ENCODE data around the gene PPIL1. TPM values are rescaled to one million over a fixed set of nuclear protein-coding genes. Genes with fewer than 3 reads are reported as not detected.

Gene PPIL1
- total and polyA plus RNA-seq, 2 of the 13 experiments (the other 11 are each of a cell fraction or from before 2014, with no cell fraction given), result 74.2 to 144 TPM

DNA sequence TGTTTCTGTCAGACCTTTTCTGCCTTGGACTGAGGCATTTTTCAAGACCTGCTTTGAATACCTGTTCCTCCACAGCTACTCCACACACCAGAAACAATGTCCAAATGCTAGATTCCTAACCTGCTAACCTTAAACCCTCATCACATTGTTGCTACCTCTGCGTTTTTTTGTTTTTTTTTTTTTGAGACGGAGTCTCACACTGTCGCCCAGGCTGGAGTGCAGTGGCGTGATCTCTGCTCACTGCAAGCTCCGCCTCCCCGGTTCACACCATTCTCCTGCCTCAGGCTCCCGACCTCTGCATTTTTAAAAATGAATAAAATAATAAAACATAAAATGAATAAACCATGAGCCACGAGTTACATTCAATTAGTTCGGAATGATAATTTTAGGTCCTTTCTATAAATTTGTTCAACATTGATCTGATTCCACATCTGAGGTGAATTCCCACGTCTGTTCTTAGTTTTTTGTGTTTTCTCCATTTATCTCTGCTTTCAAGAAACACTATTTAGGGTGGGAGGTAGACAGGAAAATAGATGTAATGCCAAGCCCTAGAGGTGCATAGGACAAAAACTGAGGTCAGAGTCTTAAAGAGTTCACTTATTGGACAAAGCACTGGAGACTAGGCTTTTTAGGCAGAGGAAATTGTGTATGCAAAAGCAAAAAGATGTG is 12.5 kb upstream of the PPIL1 start (continued):
- TF ChIP-seq, protein P1, sequence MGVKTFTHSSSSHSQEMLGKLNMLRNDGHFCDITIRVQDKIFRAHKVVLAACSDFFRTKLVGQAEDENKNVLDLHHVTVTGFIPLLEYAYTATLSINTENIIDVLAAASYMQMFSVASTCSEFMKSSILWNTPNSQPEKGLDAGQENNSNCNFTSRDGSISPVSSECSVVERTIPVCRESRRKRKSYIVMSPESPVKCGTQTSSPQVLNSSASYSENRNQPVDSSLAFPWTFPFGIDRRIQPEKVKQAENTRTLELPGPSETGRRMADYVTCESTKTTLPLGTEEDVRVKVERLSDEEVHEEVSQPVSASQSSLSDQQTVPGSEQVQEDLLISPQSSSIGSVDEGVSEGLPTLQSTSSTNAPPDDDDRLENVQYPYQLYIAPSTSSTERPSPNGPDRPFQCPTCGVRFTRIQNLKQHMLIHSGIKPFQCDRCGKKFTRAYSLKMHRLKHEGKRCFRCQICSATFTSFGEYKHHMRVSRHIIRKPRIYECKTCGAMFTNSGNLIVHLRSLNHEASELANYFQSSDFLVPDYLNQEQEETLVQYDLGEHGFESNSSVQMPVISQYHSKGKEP (CRISPR knock-in tag; IDR thresholded peaks at IDR 0.05), result no peak
- no peak for TF ChIP-seq ZKSCAN1 (IDR thresholded peaks at IDR 0.05; ENCODE audit: low read length)
- no peak for TF ChIP-seq RARA (CRISPR knock-in tag; IDR thresholded peaks at IDR 0.05)
- TF ChIP-seq IKZF4 (CRISPR knock-in tag; IDR thresholded peaks at IDR 0.05; ENCODE audit: borderline replicate concordance, low read depth, not compliant biosample characterization), result no peak
- TF ChIP-seq ZNF264 (CRISPR knock-in tag; IDR thresholded peaks at IDR 0.05), result no peak
- TF ChIP-seq ZNF780A (CRISPR knock-in tag; IDR thresholded peaks at IDR 0.05), result no peak
- TF ChIP-seq FOSL2 (CRISPR knock-in tag; IDR thresholded peaks at IDR 0.05), result no peak
- no peak for TF ChIP-seq SMAD9 (CRISPR knock-in tag; IDR thresholded peaks at IDR 0.05)
- no peak for TF ChIP-seq SRSF9 (IDR thresholded peaks at IDR 0.05; ENCODE audit: borderline replicate concordance, insufficient read depth, low read depth, low read length, poor library complexity, severe bottlenecking)
- TF ChIP-seq SMC3 (IDR thresholded peaks at IDR 0.05; ENCODE audit: low read length), result no peak
- TF ChIP-seq, protein P2, sequence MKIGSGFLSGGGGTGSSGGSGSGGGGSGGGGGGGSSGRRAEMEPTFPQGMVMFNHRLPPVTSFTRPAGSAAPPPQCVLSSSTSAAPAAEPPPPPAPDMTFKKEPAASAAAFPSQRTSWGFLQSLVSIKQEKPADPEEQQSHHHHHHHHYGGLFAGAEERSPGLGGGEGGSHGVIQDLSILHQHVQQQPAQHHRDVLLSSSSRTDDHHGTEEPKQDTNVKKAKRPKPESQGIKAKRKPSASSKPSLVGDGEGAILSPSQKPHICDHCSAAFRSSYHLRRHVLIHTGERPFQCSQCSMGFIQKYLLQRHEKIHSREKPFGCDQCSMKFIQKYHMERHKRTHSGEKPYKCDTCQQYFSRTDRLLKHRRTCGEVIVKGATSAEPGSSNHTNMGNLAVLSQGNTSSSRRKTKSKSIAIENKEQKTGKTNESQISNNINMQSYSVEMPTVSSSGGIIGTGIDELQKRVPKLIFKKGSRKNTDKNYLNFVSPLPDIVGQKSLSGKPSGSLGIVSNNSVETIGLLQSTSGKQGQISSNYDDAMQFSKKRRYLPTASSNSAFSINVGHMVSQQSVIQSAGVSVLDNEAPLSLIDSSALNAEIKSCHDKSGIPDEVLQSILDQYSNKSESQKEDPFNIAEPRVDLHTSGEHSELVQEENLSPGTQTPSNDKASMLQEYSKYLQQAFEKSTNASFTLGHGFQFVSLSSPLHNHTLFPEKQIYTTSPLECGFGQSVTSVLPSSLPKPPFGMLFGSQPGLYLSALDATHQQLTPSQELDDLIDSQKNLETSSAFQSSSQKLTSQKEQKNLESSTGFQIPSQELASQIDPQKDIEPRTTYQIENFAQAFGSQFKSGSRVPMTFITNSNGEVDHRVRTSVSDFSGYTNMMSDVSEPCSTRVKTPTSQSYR (CRISPR knock-in tag; IDR thresholded peaks at IDR 0.05; ENCODE audit: borderline replicate concordance), result no peak
- no peak for TF ChIP-seq ZNF446 (CRISPR knock-in tag; IDR thresholded peaks at IDR 0.05)
- TF ChIP-seq, protein P3, sequence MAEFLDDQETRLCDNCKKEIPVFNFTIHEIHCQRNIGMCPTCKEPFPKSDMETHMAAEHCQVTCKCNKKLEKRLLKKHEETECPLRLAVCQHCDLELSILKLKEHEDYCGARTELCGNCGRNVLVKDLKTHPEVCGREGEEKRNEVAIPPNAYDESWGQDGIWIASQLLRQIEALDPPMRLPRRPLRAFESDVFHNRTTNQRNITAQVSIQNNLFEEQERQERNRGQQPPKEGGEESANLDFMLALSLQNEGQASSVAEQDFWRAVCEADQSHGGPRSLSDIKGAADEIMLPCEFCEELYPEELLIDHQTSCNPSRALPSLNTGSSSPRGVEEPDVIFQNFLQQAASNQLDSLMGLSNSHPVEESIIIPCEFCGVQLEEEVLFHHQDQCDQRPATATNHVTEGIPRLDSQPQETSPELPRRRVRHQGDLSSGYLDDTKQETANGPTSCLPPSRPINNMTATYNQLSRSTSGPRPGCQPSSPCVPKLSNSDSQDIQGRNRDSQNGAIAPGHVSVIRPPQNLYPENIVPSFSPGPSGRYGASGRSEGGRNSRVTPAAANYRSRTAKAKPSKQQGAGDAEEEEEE (CRISPR knock-in tag; IDR thresholded peaks at IDR 0.05; ENCODE audit: borderline replicate concordance), result 0 out of 2 replicates have a peak, but pooled peaks have one; percentile 32
- TF ChIP-seq RBM22 (optimal IDR thresholded peaks at IDR 0.05; ENCODE audit: low read length), result no peak
- TF ChIP-seq, protein P4, sequence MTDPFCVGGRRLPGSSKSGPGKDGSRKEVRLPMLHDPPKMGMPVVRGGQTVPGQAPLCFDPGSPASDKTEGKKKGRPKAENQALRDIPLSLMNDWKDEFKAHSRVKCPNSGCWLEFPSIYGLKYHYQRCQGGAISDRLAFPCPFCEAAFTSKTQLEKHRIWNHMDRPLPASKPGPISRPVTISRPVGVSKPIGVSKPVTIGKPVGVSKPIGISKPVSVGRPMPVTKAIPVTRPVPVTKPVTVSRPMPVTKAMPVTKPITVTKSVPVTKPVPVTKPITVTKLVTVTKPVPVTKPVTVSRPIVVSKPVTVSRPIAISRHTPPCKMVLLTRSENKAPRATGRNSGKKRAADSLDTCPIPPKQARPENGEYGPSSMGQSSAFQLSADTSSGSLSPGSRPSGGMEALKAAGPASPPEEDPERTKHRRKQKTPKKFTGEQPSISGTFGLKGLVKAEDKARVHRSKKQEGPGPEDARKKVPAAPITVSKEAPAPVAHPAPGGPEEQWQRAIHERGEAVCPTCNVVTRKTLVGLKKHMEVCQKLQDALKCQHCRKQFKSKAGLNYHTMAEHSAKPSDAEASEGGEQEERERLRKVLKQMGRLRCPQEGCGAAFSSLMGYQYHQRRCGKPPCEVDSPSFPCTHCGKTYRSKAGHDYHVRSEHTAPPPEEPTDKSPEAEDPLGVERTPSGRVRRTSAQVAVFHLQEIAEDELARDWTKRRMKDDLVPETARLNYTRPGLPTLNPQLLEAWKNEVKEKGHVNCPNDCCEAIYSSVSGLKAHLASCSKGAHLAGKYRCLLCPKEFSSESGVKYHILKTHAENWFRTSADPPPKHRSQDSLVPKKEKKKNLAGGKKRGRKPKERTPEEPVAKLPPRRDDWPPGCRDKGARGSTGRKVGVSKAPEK (CRISPR knock-in tag; IDR thresholded peaks at IDR 0.05; ENCODE audit: borderline replicate concordance), result no peak
- TF ChIP-seq ZNF30 (CRISPR knock-in tag; IDR thresholded peaks at IDR 0.05), result no peak
- no peak for TF ChIP-seq ZSCAN9 (CRISPR knock-in tag; IDR thresholded peaks at IDR 0.05; ENCODE audit: borderline replicate concordance)

All from HepG2 (cell line).